Right atrium auricular region (tissue), 2 donors: ENCODE measurements around the gene TSPAN12. TPM values are rescaled to one million over a fixed set of nuclear protein-coding genes. Genes with fewer than 3 reads are reported as not detected.

Experiments
- DNase-seq: peaks from one replicate; pipeline ENCODE4 v3.0.0-alpha.2; 2019; ENCODE audit warnings: low spot score
- H3K27ac ChIP-seq, 2 donors: fragments of 200-600 bp; sonication (generic); 1 replicate in 1 of 2; 2 replicates in 1 of 2; pipeline ENCODE4 v1.5.1; 2016 to 2019
- H3K27me3 ChIP-seq, 2 donors: fragments of 200-600 bp; sonication (generic); one replicate each; pipeline versions ENCODE4 v1.5.1 to v1.6.0; 2017 to 2019
- H3K36me3 ChIP-seq: fragments of 200-600 bp; sonication (generic); one replicate; pipeline ENCODE4 v1.5.1; 2016
- H3K4me1 ChIP-seq, 2 donors: fragments of 200-600 bp; sonication (generic); one replicate each; pipeline versions ENCODE4 v1.5.1 to v1.6.0; 2017 to 2019
- H3K4me3 ChIP-seq, 2 donors: fragments of 200-600 bp; sonication (generic); 1 replicate in 1 of 2; 2 replicates in 1 of 2; pipeline ENCODE4 v1.5.1; 2017 to 2019; ENCODE audit warnings: mild to moderate bottlenecking in 1 of 2, moderate library complexity in 1 of 2
- H3K9me3 ChIP-seq, 2 donors: fragments of 200-600 bp; sonication (generic); one replicate each; pipeline ENCODE4 v1.5.1; 2019
- total RNA-seq, 2 donors: library from RNA; depleted of rRNA; stranded (reverse); fragments of >200 nt; gene quantifications; one replicate each; pipeline ENCODE4 v1.1.0, GENCODE V29; 2016
- TF ChIP-seq, protein P1 (sequence below), 2 donors: fragments of 200-600 bp; sonication (generic); IDR thresholded peaks; one replicate each; pipeline ENCODE4 v1.5.1; 2019; ENCODE audit warnings: antibody characterized with exemption in 2 of 2

The TSPAN12 gene
- total RNA-seq, 2 donors from 2014 or later, result 29.5 to 55.8 TPM

DNA sequence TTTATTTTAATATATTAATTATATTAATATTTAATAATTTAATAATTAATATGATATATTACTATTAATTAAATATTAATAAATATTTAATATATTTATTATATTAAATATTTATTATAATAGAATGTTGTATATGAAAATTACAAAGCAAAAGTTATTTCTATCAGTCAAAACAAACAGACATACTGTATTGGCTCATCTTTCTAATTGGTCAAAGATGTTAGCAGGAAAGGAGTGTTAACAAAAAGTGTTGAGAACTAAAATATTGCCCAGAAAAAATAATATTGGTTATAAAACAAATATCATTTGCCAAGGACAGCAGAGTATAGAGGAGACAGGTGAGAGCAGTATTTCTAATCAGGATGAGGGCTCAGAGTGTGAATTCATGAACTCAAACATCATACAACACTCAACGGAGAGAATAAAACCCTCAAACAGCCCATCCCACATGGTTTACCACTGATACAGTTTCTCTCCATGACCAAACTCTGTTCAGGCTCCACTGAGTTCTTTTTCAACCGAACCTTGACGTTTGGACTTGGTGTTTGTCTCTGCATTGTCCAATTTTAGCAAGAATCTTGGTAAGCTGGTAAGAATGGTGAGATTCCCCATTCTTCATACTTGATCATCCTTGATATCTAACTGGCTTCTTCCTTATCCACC, 58.0 kb downstream of the TSPAN12 start:
- H3K4me3 ChIP-seq, result no peak overlapping the region
- TF ChIP-seq, protein P1, sequence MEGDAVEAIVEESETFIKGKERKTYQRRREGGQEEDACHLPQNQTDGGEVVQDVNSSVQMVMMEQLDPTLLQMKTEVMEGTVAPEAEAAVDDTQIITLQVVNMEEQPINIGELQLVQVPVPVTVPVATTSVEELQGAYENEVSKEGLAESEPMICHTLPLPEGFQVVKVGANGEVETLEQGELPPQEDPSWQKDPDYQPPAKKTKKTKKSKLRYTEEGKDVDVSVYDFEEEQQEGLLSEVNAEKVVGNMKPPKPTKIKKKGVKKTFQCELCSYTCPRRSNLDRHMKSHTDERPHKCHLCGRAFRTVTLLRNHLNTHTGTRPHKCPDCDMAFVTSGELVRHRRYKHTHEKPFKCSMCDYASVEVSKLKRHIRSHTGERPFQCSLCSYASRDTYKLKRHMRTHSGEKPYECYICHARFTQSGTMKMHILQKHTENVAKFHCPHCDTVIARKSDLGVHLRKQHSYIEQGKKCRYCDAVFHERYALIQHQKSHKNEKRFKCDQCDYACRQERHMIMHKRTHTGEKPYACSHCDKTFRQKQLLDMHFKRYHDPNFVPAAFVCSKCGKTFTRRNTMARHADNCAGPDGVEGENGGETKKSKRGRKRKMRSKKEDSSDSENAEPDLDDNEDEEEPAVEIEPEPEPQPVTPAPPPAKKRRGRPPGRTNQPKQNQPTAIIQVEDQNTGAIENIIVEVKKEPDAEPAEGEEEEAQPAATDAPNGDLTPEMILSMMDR (IDR thresholded peaks at IDR 0.05), result no peak
- no peaks in the 10 kb centered on the region for H3K36me3 ChIP-seq
- H3K9me3 ChIP-seq, result peaks cover 0 to 4% of the 10 kb centered on the region in 2 donors
- no peak overlapping the region for H3K27ac ChIP-seq
- H3K27me3 ChIP-seq, result no peaks in the 10 kb centered on the region
- peaks cover 0 to 14% of the 10 kb centered on the region in 2 donors for H3K4me1 ChIP-seq
- no peak for DNase-seq

DNA sequence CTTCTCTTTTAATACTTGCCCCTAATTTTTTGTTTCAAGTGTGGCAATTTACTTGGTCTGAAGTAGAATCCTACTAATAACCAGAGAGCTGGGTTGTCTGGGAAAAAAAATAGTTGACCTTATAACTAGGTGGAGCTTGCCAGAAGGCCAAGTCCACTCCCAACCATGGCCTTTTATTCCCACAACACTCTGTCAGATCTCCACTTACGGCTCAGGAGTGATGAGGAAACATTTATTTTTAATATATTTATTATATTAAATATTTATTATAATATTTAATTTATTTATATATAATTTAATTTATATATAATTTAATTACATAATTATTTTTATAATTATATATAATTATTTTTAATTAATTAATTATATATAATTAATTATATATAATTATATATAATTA, 58.8 kb downstream of the TSPAN12 start:
- no peak for DNase-seq
- no peaks in the 10 kb centered on the region for H3K36me3 ChIP-seq
- no peaks in the 10 kb centered on the region for H3K27me3 ChIP-seq
- no peak overlapping the region for H3K27ac ChIP-seq
- H3K4me3 ChIP-seq, result no peak overlapping the region
- TF ChIP-seq, protein P1 (IDR thresholded peaks at IDR 0.05), result no peak
- H3K4me1 ChIP-seq, result peaks cover 0 to 20% of the 10 kb centered on the region in 2 donors
- H3K9me3 ChIP-seq, result peaks cover 0 to 4% of the 10 kb centered on the region in 2 donors

DNA sequence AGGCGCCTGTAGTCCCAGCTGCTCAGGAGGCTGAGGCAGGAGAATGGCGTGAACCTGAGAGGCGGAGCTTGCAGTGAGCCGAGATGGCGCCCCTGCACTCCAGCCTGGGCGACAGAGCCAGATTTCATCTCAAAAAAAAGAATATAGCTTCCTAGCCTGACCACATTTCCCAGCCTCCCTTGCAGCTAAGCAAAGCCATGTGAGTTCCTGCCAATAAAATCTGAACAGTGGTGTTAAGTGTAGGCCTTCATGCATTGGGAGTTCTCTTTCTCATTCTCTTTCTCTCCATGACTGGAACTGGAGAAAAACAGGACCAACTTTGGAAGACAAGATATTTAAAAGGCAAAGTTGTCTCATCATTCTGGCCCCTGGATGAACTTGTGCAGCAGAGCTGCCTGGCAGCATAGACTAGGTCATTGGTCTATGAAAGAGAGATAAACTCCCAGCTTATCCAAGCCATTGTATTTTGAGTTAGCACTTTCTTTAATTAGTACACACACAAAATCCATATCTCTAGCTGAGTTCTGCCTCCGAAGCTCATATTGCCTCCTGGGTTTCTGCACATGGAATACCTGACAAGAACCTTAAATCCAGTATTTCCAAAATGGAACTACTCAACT, 60.8 kb downstream of the TSPAN12 start:
- DNase-seq, result no peak
- peak overlapping the region in 1 of 2 donors; percentile 8 for H3K27ac ChIP-seq
- TF ChIP-seq, protein P1 (IDR thresholded peaks at IDR 0.05), result no peak

DNA sequence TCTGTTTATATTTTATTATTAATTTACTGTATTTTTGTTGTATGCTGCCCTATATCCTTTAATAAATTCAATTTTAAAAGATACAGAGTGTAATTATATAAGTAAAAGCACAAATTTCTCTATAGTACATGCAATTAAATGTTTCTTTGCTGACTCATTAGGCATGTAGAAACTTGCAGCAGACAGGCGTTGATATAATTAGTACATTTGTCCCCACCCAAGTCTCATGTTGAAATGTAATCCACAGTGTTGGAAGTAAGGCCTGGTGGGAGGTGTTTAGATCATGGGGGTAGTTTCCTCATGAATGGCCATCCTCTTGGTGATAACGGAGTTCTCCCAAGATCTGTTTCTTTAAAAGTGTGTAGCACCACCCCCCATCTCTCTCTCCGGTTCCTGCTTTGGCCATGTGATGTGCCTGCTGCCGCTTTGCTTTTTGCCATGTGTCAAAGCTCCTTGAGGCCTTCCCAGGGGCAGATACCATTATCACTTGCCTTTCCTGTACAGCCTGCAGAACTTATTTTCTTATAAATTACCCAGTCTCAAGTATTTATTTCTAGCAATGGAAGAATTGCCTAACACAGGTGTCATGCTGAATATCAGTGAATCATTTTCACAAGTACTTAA, 63.7 kb downstream of the TSPAN12 start:
- DNase-seq, result no peak
- no peak overlapping the region for H3K4me3 ChIP-seq
- H3K27me3 ChIP-seq, result no peaks in the 10 kb centered on the region
- TF ChIP-seq, protein P1 (IDR thresholded peaks at IDR 0.05), result no peak
- H3K9me3 ChIP-seq, result peaks cover 0 to 4% of the 10 kb centered on the region in 2 donors
- peak overlapping the region in 1 of 2 donors; percentile 27 for H3K27ac ChIP-seq
- H3K4me1 ChIP-seq, result peaks cover 0 to 26% of the 10 kb centered on the region in 2 donors
- H3K36me3 ChIP-seq, result no peaks in the 10 kb centered on the region

More for the DNA sequence above, 60.8 kb downstream of the TSPAN12 start:
- Histone ChIP-seq H3K36me3 (no peaks in the 10 kb centered on the region), H3K27me3 (no peaks in the 10 kb centered on the region), H3K4me3 (no peak overlapping the region), H3K4me1 (peaks cover 0 to 25% of the 10 kb centered on the region in 2 donors), H3K9me3 (peaks cover 0 to 4% of the 10 kb centered on the region in 2 donors)

DNA sequence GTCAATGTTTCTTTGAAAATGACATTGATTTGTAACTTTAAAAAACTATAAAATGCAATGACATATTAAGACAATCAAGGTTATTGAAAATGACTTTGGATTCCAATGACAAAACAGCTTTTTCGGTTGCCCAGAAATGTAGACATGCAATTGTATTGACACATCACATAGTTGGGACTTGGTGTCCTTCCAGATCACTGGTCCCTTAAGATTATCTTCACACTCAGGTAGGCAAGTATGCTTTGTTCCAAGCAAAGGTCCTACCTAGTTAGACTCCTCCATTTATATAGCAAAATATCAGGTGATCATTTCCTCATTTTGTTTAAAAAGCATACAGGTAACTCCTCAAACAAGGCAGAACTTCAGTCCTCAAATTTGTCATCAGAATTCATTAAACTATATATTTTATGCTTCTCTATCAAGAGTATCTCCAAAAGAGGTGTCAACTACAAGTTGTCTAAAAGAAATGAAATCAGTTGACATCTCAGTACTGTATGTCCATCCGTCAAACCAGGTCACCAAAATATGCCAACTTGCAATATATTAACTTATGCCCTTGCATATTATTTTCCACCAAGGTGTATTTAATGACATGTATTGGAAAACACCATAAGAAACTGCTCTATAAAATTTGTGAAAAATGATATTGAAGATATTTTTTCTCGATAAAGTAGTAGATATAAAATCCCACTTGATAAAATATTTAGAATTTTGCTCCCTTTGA, 64.6 kb downstream of the TSPAN12 start:
- no peaks in the 10 kb centered on the region for H3K36me3 ChIP-seq
- no peak overlapping the region for H3K27ac ChIP-seq
- H3K4me1 ChIP-seq, result peaks cover 0 to 26% of the 10 kb centered on the region in 2 donors
- no peak overlapping the region for H3K4me3 ChIP-seq
- TF ChIP-seq, protein P1 (IDR thresholded peaks at IDR 0.05), result no peak
- H3K9me3 ChIP-seq, result peaks cover 0 to 4% of the 10 kb centered on the region in 2 donors
- no peaks in the 10 kb centered on the region for H3K27me3 ChIP-seq
- no peak for DNase-seq
